ENCODE results near the gene TCAP. TPM values are rescaled to one million over a fixed set of nuclear protein-coding genes. Genes with fewer than 3 reads are reported as not detected.
A peak's percentile ranks its signal among the peaks of the same experiment; 100 is the strongest.

Gene TCAP
- total RNA-seq, 1 donor from 2014 or later: 0.98 TPM

DNA sequence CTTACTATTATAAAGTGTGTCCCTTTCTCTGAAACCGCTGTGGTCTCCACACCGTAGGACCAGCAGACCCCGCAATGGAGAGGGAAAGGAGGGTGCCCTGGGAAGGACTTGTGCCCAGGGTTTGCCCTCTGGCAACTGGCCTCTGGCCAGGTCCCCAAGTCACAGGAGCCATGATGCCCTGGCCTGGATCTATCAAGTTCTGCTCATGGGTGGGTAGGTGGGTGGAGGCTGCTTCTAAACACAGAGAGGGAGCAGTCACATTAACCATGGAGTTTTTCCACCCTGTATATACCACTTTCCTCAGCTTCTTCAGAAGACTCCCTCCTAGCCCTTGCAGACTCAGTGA, 48.1 kb upstream of the TCAP start:
- no peak for FAIRE-seq
- no peaks in the 10 kb centered on the region for H3K9me3 Mint-ChIP-seq (ENCODE audit: unreplicated experiment)
- no peaks in the 10 kb centered on the region for H3K9me3 ChIP-seq (ENCODE audit: insufficient read depth, low read depth, low read length)
- H3K36me3 Mint-ChIP-seq (ENCODE audit: low read depth, unreplicated experiment): no peaks in the 10 kb centered on the region
- no peaks in the 10 kb centered on the region for H3K4me1 Mint-ChIP-seq (ENCODE audit: low read depth, unreplicated experiment)
- H3K9ac ChIP-seq (ENCODE audit: low read length): no peak overlapping the region
- no peaks in the 10 kb centered on the region for H3K79me2 ChIP-seq (ENCODE audit: insufficient read depth, low read length)
- H3K4me3 Mint-ChIP-seq (ENCODE audit: unreplicated experiment): peak overlapping the region; percentile 71
- H3K27ac Mint-ChIP-seq (ENCODE audit: unreplicated experiment): peak overlapping the region; percentile 41
- H3K27me3 Mint-ChIP-seq (ENCODE audit: low read depth, unreplicated experiment): peaks cover 82% of the 10 kb centered on the region
- H3K36me3 ChIP-seq (ENCODE audit: insufficient read depth, low read length): no peaks in the 10 kb centered on the region
- H4K20me1 ChIP-seq (ENCODE audit: insufficient read depth, low read length): no peaks in the 10 kb centered on the region
- no peak overlapping the region for H3K27ac ChIP-seq (ENCODE audit: low read depth, low read length)
- no peak overlapping the region for H2AFZ ChIP-seq (ENCODE audit: low read depth, low read length)
- peaks cover 36% of the 10 kb centered on the region for H3K27me3 ChIP-seq (ENCODE audit: insufficient read depth, low read length)
- no peak overlapping the region for H3K4me3 ChIP-seq (ENCODE audit: insufficient read depth, low read depth, low read length)
- DNase-seq (ENCODE audit: low read depth): no peak
- TF ChIP-seq, protein P1, sequence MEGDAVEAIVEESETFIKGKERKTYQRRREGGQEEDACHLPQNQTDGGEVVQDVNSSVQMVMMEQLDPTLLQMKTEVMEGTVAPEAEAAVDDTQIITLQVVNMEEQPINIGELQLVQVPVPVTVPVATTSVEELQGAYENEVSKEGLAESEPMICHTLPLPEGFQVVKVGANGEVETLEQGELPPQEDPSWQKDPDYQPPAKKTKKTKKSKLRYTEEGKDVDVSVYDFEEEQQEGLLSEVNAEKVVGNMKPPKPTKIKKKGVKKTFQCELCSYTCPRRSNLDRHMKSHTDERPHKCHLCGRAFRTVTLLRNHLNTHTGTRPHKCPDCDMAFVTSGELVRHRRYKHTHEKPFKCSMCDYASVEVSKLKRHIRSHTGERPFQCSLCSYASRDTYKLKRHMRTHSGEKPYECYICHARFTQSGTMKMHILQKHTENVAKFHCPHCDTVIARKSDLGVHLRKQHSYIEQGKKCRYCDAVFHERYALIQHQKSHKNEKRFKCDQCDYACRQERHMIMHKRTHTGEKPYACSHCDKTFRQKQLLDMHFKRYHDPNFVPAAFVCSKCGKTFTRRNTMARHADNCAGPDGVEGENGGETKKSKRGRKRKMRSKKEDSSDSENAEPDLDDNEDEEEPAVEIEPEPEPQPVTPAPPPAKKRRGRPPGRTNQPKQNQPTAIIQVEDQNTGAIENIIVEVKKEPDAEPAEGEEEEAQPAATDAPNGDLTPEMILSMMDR (IDR thresholded peaks at IDR 0.05; ENCODE audit: insufficient read depth, low read depth, low read length): no peak
- no peak for TF ChIP-seq EZH2 (IDR thresholded peaks at IDR 0.05; ENCODE audit: insufficient read depth, low read length)
- H3K4me2 ChIP-seq (ENCODE audit: low read length): peak overlapping the region; percentile 90
- H3K4me1 ChIP-seq (ENCODE audit: insufficient read depth, low read length): peaks cover 7% of the 10 kb centered on the region

DNA sequence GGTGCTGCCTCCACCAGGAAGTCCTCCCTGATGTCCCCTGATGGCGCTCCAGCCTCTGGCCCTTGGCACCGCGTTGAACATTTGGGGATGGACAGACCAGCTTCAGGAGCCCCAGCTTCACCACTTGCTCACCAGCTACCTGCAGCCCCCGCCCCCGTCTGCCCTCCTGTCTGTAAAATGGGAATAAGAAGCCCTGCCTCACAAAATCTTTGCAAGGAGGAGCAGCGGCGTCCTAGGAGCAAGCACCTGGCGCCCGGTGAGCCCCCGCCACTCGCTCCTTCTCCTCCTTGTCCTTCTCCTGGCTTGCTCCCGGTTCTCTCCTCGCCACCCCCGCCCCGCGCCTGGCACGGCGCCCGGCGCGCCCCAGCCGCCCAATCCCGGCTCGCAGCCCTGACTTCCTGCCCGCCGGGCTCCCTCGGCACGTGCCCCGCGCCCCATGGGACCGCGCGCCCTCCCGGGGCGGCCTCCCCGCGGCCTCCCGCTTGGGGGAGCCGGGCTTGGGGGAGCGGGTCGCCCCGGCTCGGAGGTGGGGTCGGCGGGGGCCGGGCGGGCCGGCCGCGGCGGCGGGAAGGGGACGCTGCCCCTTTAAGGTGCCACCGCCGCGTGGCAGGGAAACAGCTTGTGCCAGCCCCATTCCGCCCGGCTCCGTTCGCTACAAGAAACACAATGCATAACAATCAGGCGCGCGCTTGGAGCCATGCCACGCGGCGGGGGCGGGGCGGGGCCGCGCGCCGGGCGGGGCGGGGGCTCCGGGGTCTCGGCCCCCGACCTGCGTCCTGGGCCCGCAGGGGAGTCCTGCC, 47.5 kb upstream of the TCAP start:
- peak overlapping the region; percentile 56 for H2AFZ ChIP-seq (ENCODE audit: low read depth, low read length)
- Mint-ChIP-seq H3K36me3 (ENCODE audit: low read depth, unreplicated experiment) (no peaks in the 10 kb centered on the region), H3K27me3 (ENCODE audit: low read depth, unreplicated experiment) (peaks cover 86% of the 10 kb centered on the region), H3K27ac (ENCODE audit: unreplicated experiment) (no peak overlapping the region), H3K4me1 (ENCODE audit: low read depth, unreplicated experiment) (no peaks in the 10 kb centered on the region), H3K4me3 (ENCODE audit: unreplicated experiment) (peak overlapping the region; percentile 71), H3K9me3 (ENCODE audit: unreplicated experiment) (no peaks in the 10 kb centered on the region)
- H3K36me3 ChIP-seq (ENCODE audit: insufficient read depth, low read length): no peaks in the 10 kb centered on the region
- H3K79me2 ChIP-seq (ENCODE audit: insufficient read depth, low read length): no peaks in the 10 kb centered on the region
- FAIRE-seq (no peak), DNase-seq (ENCODE audit: low read depth) (no peak)
- H3K9ac ChIP-seq (ENCODE audit: low read length): peak overlapping the region; percentile 43
- peak overlapping the region; percentile 37 for H3K4me3 ChIP-seq (ENCODE audit: insufficient read depth, low read depth, low read length)
- H3K4me1 ChIP-seq (ENCODE audit: insufficient read depth, low read length): peaks cover 11% of the 10 kb centered on the region
- peak overlapping the region; percentile 90 for H3K4me2 ChIP-seq (ENCODE audit: low read length)
- no peak overlapping the region for H3K27ac ChIP-seq (ENCODE audit: low read depth, low read length)
- no peak for TF ChIP-seq EZH2 (IDR thresholded peaks at IDR 0.05; ENCODE audit: insufficient read depth, low read length)
- TF ChIP-seq, protein P1 (IDR thresholded peaks at IDR 0.05; ENCODE audit: insufficient read depth, low read depth, low read length): no peak
- peaks cover 36% of the 10 kb centered on the region for H3K27me3 ChIP-seq (ENCODE audit: insufficient read depth, low read length)
- H4K20me1 ChIP-seq (ENCODE audit: insufficient read depth, low read length): no peaks in the 10 kb centered on the region
- no peaks in the 10 kb centered on the region for H3K9me3 ChIP-seq (ENCODE audit: insufficient read depth, low read depth, low read length)

Data from astrocyte (in vitro differentiated cells and primary cell).